Stomach (tissue), 4 donors: ENCODE measurements around the gene NRG2.

Source experiments
- CTCF ChIP-seq, 7 experiments: fragments of 450-650 bp in 4 of 7; fragments of 200-600 bp in 3 of 7; sonication (generic) in 3 of 7; IDR thresholded peaks; one replicate each; pipeline ENCODE4 v1.5.1; 2016 to 2019; ENCODE audit warnings: antibody characterized with exemption in 7 of 7, control low read depth in 2 of 7, mild to moderate bottlenecking in 1 of 7
- EP300 ChIP-seq: sonication (generic); formaldehyde crosslinking; IDR thresholded peaks from one replicate; pipeline ENCODE4 v1.6.1; 2017; ENCODE audit warnings: antibody characterized with exemption
- POLR2A ChIP-seq, 4 donors: fragments of 450-650 bp; IDR thresholded peaks; one replicate each; pipeline ENCODE4 v1.6.1; 2016; ENCODE audit warnings: antibody characterized with exemption in 4 of 4, control low read depth in 2 of 4, mild to moderate bottlenecking in 1 of 4, moderate library complexity in 1 of 4
- POLR2AphosphoS5 ChIP-seq, 3 donors: sonication (generic); formaldehyde crosslinking; IDR thresholded peaks; one replicate each; pipeline ENCODE4 v1.6.1; 2016; ENCODE audit warnings: antibody characterized with exemption in 3 of 3

GRCh38 chr5:139915266-139915665 lies 127.8 kb downstream of the NRG2 start:
- TF ChIP-seq POLR2AphosphoS5 (IDR thresholded peaks at IDR 0.05) (no peak), CTCF (IDR thresholded peaks at IDR 0.05) (no peak), POLR2A (IDR thresholded peaks at IDR 0.05) (no peak), EP300 (no peak)
